HepG2 (cell line): ENCODE data around the gene RPS25. TPM values are rescaled to one million over a fixed set of nuclear protein-coding genes. Genes with fewer than 3 reads are reported as not detected.

ENCODE experiments used
- ARHGAP35 ChIP-seq: sonication (generic); formaldehyde crosslinking; IDR thresholded peaks from 2 replicates; pipeline ENCODE4 v1.9.0; 2022; ENCODE audit warnings: mild to moderate bottlenecking, inconsistent platforms, moderate library complexity, missing genetic modification reagents, borderline replicate concordance
- CBX2 ChIP-seq, 2 experiments: fragments of 200-600 bp in 1 of 2; sonication (generic); formaldehyde crosslinking in 1 of 2; IDR thresholded peaks; 2 replicates each; pipeline versions ENCODE4 v1.7.0 to v1.8.1; 2018 to 2022; ENCODE audit warnings: low read depth in 2 of 2, low read length in 1 of 2, mild to moderate bottlenecking in 1 of 2, missing genetic modification reagents in 1 of 2
- HDAC2 ChIP-seq: sonication (generic); formaldehyde crosslinking; IDR thresholded peaks from 2 replicates; pipeline ENCODE4 v1.4.0; 2020; ENCODE audit warnings: missing genetic modification reagents
- HOXA9 ChIP-seq: sonication (generic); formaldehyde crosslinking; IDR thresholded peaks from 2 replicates; pipeline ENCODE4 v1.8.1; 2022; ENCODE audit warnings: missing genetic modification reagents, mild to moderate bottlenecking, moderate library complexity, borderline replicate concordance
- KDM1A ChIP-seq: IDR thresholded peaks from 2 replicates; pipeline ENCODE4 v1.6.1; 2016; ENCODE audit warnings: missing compliant biosample characterization
- KLF12 ChIP-seq: sonication (generic); formaldehyde crosslinking; IDR thresholded peaks from 2 replicates; pipeline ENCODE4 v1.4.0; 2020; ENCODE audit warnings: missing genetic modification reagents, borderline replicate concordance
- MTA3 ChIP-seq: sonication (generic); formaldehyde crosslinking; IDR thresholded peaks from 2 replicates; pipeline ENCODE4 v1.4.0; 2020; ENCODE audit warnings: missing genetic modification reagents
- NR1H2 ChIP-seq: sonication (generic); formaldehyde crosslinking; IDR thresholded peaks from 2 replicates; pipeline ENCODE4 v1.8.1; 2022; ENCODE audit warnings: low read depth, missing genetic modification reagents, borderline replicate concordance
- RARA ChIP-seq: IDR thresholded peaks from 2 replicates; pipeline ENCODE4 v1.6.1; 2016; ENCODE audit warnings: missing genetic modification reagents, missing compliant biosample characterization
- REL ChIP-seq: sonication (generic); formaldehyde crosslinking; conservative IDR thresholded peaks from 2 replicates; pipeline ENCODE4 v1.8.0; 2022; ENCODE audit warnings: mild to moderate bottlenecking, missing genetic modification reagents, moderate library complexity
- ZFP90 ChIP-seq: sonication (generic); formaldehyde crosslinking; IDR thresholded peaks from 2 replicates; pipeline ENCODE4 v1.8.0; 2022; ENCODE audit warnings: missing genetic modification reagents, mild to moderate bottlenecking, inconsistent platforms, borderline replicate concordance
- ZNF136 ChIP-seq: sonication (generic); formaldehyde crosslinking; IDR thresholded peaks from 2 replicates; pipeline ENCODE4 v1.8.1; 2022; ENCODE audit warnings: low read depth, mild to moderate bottlenecking, moderate library complexity, missing genetic modification reagents
- ZNF24 ChIP-seq: fragments of 450-650 bp; IDR thresholded peaks from 2 replicates; pipeline ENCODE4 v1.6.1; 2017; ENCODE audit warnings: antibody characterized with exemption, mild to moderate bottlenecking
- ZNF572 ChIP-seq: sonication (generic); formaldehyde crosslinking; IDR thresholded peaks from 2 replicates; pipeline ENCODE4 v1.5.1; 2020; ENCODE audit warnings: mild to moderate bottlenecking, missing genetic modification reagents
- ZNF749 ChIP-seq: sonication (generic); formaldehyde crosslinking; IDR thresholded peaks from 2 replicates; pipeline ENCODE4 v1.8.0; 2022; ENCODE audit warnings: mild to moderate bottlenecking, missing genetic modification reagents, moderate library complexity, borderline replicate concordance
- ZNF883 ChIP-seq: sonication (generic); formaldehyde crosslinking; IDR thresholded peaks from 2 replicates; pipeline ENCODE4 v1.5.1; 2020; ENCODE audit warnings: mild to moderate bottlenecking, missing genetic modification reagents; ENCODE audit errors: not compliant biosample characterization
- polyA plus RNA-seq, 8 experiments: library from polyadenylated mRNA; depleted of rRNA in 3 of 8; stranded (reverse) in 7 of 8; unstranded in 1 of 8; fragments of >200 nt; fragmentation: Illumina TruSeq in 4 of 8; extraction: Trizol in 4 of 8; gene quantifications; 2 replicates each; pipeline versions ENCODE4 v1.2.1 to v1.2.3, GENCODE V29; 2011 to 2016; ENCODE audit warnings: low read depth in 4 of 8, missing spikeins in 1 of 8, mixed read lengths in 1 of 8; ENCODE audit not compliant: insufficient read depth in 1 of 8
- total RNA-seq, 5 experiments: library from RNA; depleted of rRNA; stranded (reverse); fragments of >200 nt; fragmentation: Illumina TruSeq; extraction: Trizol; gene quantifications; 2 replicates each; pipeline ENCODE4 v1.2.3, GENCODE V29; 2016; ENCODE audit warnings: low read depth in 1 of 5
- TF ChIP-seq, protein P1 (sequence below): sonication (generic); formaldehyde crosslinking; IDR thresholded peaks from 2 replicates; pipeline ENCODE4 v1.5.1; 2020; ENCODE audit warnings: missing genetic modification reagents, mild to moderate bottlenecking, borderline replicate concordance
- TF ChIP-seq, protein P2 (sequence below): sonication (generic); formaldehyde crosslinking; IDR thresholded peaks from 2 replicates; pipeline ENCODE4 v1.4.0; 2020; ENCODE audit warnings: missing genetic modification reagents, borderline replicate concordance
- TF ChIP-seq, protein P3 (sequence below): sonication (generic); formaldehyde crosslinking; conservative IDR thresholded peaks from 2 replicates; pipeline ENCODE4 v1.4.0; 2020; ENCODE audit warnings: missing genetic modification reagents
- TF ChIP-seq, protein P4 (sequence below): sonication (generic); formaldehyde crosslinking; conservative IDR thresholded peaks from 2 replicates; pipeline ENCODE4 v1.4.0; 2020; ENCODE audit warnings: missing genetic modification reagents

Gene RPS25
- total and polyA plus RNA-seq, 2 of the 13 experiments (the other 11 are each of a cell fraction or from before 2014, with no cell fraction given) = 839 to 1,415 TPM

DNA sequence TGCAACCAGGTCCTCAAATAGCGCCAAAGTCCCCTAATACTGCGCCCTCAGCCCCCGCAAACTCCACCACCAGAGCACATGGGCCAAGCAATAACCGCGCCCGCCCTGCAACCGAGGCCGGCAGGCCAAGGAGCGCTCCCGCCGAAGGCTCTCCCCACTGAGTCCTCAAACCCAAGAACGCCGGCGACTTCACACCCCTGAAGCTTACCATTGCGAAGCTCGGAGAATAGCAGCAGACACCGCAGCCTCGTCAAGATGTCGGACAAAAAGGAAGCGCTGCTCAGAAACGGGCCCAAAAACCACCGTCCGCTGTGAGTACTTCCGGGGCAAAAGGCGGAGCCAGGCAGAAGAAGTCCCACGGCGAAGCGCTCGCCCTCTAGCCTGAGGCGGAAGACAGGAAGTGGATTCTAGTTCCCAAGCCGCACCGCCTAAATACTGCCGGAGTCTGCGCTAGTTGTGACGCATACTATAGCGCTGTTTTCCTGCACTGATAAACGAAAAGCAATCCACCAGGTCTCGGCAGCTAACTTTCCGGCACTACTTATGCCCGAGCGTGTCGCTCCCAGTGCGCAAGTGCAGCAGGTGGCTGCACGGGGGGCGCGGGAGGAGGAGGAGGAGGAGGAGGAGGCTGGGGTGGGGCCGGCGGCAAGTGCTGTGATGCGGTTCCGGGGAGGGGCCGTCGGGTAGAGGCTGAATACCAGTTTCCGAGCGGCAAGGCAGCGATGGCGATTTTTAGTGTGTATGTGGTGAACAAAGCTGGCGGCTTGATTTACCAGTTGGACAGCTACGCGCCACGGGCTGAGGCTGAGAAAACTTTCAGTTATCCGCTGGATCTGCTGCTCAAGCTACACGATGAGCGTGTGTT, at the start of gene RPS25, which contains the start of gene TRAPPC4 (continued):
- no peak for TF ChIP-seq HDAC2 (CRISPR knock-in tag)
- TF ChIP-seq, protein P1, sequence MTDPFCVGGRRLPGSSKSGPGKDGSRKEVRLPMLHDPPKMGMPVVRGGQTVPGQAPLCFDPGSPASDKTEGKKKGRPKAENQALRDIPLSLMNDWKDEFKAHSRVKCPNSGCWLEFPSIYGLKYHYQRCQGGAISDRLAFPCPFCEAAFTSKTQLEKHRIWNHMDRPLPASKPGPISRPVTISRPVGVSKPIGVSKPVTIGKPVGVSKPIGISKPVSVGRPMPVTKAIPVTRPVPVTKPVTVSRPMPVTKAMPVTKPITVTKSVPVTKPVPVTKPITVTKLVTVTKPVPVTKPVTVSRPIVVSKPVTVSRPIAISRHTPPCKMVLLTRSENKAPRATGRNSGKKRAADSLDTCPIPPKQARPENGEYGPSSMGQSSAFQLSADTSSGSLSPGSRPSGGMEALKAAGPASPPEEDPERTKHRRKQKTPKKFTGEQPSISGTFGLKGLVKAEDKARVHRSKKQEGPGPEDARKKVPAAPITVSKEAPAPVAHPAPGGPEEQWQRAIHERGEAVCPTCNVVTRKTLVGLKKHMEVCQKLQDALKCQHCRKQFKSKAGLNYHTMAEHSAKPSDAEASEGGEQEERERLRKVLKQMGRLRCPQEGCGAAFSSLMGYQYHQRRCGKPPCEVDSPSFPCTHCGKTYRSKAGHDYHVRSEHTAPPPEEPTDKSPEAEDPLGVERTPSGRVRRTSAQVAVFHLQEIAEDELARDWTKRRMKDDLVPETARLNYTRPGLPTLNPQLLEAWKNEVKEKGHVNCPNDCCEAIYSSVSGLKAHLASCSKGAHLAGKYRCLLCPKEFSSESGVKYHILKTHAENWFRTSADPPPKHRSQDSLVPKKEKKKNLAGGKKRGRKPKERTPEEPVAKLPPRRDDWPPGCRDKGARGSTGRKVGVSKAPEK (CRISPR knock-in tag) = no peak
- TF ChIP-seq, protein P2, sequence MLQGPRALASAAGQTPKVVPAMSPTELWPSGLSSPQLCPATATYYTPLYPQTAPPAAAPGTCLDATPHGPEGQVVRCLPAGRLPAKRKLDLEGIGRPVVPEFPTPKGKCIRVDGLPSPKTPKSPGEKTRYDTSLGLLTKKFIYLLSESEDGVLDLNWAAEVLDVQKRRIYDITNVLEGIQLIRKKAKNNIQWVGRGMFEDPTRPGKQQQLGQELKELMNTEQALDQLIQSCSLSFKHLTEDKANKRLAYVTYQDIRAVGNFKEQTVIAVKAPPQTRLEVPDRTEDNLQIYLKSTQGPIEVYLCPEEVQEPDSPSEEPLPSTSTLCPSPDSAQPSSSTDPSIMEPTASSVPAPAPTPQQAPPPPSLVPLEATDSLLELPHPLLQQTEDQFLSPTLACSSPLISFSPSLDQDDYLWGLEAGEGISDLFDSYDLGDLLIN (CRISPR knock-in tag) = no peak
- no peak; the same call in 1 of the 2 replicates for TF ChIP-seq ZNF749 (CRISPR knock-in tag)
- peak; percentile 66; the same call in 1 of the 2 replicates for TF ChIP-seq ZFP90 (CRISPR knock-in tag)
- no peak for TF ChIP-seq ZNF572 (CRISPR knock-in tag)
- no peak; the same call in 1 of the 2 replicates for TF ChIP-seq RARA (CRISPR knock-in tag)
- no peak for TF ChIP-seq KDM1A (CRISPR knock-in tag)
- no peak for TF ChIP-seq CBX2 (IDR thresholded peaks at IDR 0.05; ENCODE audit: low read depth, low read length)
- no peak for TF ChIP-seq CBX2 (CRISPR knock-in tag; IDR thresholded peaks at IDR 0.05; ENCODE audit: low read depth)
- TF ChIP-seq, protein P3, sequence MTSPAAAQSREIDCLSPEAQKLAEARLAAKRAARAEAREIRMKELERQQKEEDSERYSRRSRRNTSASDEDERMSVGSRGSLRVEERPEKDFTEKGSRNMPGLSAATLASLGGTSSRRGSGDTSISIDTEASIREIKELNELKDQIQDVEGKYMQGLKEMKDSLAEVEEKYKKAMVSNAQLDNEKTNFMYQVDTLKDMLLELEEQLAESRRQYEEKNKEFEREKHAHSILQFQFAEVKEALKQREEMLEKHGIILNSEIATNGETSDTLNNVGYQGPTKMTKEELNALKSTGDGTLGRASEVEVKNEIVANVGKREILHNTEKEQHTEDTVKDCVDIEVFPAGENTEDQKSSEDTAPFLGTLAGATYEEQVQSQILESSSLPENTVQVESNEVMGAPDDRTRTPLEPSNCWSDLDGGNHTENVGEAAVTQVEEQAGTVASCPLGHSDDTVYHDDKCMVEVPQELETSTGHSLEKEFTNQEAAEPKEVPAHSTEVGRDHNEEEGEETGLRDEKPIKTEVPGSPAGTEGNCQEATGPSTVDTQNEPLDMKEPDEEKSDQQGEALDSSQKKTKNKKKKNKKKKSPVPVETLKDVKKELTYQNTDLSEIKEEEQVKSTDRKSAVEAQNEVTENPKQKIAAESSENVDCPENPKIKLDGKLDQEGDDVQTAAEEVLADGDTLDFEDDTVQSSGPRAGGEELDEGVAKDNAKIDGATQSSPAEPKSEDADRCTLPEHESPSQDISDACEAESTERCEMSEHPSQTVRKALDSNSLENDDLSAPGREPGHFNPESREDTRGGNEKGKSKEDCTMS = no peak
- TF ChIP-seq REL (CRISPR knock-in tag) = peak; percentile 74
- no peak for TF ChIP-seq NR1H2
- TF ChIP-seq HOXA9 (CRISPR knock-in tag) = peak; percentile 69
- TF ChIP-seq, protein P4, sequence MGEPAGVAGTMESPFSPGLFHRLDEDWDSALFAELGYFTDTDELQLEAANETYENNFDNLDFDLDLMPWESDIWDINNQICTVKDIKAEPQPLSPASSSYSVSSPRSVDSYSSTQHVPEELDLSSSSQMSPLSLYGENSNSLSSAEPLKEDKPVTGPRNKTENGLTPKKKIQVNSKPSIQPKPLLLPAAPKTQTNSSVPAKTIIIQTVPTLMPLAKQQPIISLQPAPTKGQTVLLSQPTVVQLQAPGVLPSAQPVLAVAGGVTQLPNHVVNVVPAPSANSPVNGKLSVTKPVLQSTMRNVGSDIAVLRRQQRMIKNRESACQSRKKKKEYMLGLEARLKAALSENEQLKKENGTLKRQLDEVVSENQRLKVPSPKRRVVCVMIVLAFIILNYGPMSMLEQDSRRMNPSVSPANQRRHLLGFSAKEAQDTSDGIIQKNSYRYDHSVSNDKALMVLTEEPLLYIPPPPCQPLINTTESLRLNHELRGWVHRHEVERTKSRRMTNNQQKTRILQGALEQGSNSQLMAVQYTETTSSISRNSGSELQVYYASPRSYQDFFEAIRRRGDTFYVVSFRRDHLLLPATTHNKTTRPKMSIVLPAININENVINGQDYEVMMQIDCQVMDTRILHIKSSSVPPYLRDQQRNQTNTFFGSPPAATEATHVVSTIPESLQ (CRISPR knock-in tag) = no peak
- TF ChIP-seq ZNF136 = peak; percentile 69; the same call in 1 of the 2 replicates
- TF ChIP-seq ZNF883 = peak; percentile 15
- TF ChIP-seq MTA3 = no peak
- peak; percentile 83; the same call in 1 of the 2 replicates for TF ChIP-seq KLF12 (CRISPR knock-in tag)
- TF ChIP-seq ZNF24 = no peak
- no peak for TF ChIP-seq ARHGAP35 (CRISPR knock-in tag)
